Activated T-cell treated with anti-CD3 and anti-CD28 coated beads, Interleukin-2, amount 50 U/mL, for 48 hours (primary cell): ENCODE measurements around the gene RGS6.

Source experiments
- DNase-seq, 2 experiments: peaks; one replicate each; pipeline ENCODE4 v3.0.0-alpha.2; 2020

The RGS6 gene

DNA sequence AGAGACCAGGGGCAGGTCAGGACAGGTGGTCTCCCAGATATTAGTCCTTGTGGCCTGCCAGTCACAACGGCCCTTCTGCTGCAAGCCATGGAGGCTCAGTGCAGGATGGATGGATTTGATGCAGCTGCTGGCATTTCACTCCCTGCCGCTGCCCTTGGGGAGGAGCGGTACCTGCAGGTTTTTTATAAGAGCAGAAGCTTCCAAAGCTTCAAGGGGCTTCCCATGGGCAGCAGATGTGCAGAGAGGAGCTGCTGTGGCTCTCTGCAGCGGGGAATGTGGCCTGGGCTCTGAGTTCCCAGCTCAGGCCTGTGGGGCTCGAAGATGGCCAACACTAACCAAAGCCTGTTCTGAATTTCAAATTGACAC is 582.4 kb downstream of the RGS6 start:
- no peak for DNase-seq

DNA sequence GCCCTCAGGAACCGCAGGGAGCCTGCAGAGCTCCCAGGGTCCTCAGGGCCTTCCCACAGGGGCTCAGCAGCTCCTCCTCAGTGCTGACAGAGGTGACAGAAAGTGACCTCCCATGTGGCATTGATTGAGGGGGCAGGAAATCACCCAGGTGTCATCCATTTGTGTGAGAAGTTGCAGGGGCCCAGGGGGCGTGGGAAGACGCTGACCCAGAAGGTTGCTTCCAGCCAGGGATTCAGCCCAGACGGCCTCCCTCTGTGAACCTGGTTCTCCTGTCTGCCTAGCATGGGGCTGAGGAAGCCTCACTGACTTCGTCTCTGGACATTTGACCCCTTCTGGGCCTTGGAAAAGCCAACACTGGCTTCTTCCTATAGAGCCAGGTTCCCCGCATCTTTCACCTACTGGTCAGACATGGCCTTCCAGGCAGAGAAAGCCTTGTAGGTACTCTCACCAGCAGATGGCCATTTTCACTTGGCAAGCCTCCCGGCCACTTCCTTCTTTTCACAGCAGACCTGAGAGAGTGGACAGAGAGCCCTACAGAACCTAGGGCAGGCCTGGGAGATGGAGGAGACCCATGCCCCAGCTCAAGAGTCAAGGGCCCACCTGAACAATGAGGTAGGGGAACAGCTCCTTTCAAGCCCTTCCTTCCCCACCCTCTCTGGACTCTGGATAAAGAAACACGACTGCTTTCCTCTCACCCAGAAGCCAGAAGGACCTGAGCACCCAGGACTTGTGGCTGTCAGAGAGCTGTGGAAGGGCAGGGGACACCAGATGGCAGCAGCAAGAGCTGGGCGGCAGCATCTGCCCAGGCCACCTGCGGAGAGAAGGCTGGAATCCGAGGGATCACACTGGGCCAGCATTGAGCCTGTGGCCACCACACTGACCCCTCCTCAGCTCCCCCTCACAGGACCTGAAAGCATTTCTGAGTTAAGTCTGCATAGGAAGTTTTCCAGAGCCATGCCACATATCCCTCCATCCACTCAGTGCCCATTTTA is 583.8 kb downstream of the RGS6 start:
- no peak for DNase-seq

DNA sequence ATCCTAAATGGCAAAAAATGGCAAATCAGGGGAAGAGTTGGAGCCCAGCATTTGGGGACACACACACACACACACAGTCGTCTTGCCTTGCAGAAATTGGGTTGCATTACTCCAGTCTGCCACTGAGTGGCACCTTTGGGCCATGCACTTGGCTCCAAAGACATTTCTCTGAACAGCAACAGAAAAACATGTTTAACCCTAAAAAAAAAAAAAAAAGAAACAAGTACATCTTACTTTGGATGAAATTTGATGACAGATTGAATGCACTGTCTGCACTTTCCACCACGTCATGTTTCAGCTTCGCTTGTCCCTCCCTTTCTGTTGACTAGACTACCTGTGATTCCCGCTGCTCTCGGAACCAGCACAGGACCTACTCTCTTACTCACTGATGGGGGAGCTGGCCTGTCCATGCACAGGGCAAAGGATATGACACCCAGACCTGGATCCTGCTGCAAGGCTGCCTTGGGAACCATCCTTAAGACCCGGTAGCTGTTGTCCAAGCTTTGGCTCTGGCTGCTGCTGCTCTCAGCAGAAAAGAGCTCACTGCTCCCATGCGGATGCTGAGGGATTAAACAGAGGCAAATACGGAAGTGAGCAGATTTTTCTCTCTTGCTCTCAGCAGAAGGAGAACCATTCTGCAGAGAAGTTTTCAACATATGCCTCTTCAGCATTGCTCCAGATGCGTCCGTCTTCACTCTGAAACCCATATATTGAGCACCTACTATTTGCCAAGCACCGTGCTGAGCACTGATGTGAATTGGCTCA is 584.9 kb downstream of the RGS6 start:
- DNase-seq = peak; percentile 80 to 84

DNA sequence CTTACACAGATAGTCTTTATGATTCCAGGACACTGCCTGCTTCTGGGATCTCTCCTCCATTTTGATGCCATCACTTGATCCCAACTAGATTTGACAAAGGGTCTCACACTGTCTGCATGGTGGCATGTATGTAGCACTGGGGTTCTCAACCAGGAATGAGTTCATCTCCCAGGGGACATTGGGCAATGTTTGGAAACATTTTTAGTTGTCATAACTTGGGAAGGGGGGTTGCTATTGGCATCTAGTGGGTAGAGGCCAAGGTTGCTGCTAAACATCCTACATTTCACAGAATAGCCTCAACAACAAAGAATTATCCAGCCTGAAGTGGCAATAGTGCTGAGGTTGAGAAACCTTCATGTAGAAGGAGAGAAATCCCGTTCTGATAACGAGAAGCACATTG is 585.5 kb downstream of the RGS6 start:
- no peak for DNase-seq

DNA sequence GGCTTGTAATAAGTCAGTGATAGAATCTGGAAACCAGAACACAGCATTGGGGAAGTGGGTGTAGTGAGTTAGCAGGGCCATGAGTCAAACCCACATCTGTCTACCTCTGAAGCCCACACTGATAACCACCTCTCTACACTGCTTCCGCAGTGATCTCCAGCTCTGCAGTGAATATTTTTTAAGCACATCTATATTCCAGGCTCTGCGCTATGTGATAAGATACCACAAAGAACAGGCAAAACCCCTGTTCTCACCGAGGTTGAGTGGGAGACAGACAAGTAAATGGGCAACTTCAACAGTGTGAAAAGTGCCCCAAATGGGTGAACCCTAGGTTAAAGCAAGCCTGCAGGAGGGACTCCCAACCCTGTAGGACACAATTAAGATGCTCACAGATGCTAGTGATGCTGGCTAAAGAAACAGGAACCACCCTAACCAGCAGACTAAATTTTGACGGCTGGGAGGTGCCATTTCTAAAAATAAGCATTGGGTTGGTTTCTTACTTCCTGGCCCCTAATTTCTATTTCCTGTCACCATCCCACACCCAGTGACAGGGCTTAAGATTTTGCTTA is 586.7 kb downstream of the RGS6 start:
- peak; percentile 47 to 53 for DNase-seq

DNA sequence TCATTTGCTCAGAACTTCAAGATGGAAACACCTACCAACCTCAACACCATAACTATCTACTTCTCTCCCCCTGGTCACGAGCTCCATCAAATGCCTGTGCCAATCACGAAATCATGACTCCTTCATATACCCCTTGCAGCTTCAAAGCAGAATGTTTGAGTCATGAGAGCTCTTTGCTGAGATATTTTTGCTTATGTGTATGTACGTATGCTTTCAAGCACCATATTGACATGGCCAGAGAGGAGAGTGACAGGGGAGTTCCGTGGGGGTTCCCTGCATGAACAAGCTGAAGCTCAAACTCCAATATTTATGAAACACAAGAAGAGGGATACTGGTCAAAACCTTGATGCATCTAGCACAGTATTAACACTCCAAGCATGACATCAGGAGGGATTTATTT is 587.3 kb downstream of the RGS6 start:
- no peak for DNase-seq

DNA sequence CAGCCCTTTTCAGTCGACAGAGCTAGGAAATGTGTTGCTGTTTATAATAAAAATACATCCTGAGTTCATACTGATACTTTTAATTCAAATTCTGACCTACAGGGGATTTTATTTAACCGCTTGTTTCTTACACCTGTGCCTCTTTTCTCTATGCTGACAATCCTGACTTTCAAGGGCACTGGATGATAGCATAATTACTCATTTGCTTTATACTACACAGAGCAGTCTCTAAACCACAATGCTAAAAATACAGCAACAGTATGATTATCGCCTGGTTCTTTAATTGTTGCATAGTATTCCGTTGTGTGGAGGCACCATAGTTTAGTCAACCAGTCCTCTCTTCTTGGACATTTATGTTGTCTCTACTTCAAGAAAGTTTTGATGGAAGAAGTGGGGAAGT is 588.8 kb downstream of the RGS6 start:
- DNase-seq = no peak

DNA sequence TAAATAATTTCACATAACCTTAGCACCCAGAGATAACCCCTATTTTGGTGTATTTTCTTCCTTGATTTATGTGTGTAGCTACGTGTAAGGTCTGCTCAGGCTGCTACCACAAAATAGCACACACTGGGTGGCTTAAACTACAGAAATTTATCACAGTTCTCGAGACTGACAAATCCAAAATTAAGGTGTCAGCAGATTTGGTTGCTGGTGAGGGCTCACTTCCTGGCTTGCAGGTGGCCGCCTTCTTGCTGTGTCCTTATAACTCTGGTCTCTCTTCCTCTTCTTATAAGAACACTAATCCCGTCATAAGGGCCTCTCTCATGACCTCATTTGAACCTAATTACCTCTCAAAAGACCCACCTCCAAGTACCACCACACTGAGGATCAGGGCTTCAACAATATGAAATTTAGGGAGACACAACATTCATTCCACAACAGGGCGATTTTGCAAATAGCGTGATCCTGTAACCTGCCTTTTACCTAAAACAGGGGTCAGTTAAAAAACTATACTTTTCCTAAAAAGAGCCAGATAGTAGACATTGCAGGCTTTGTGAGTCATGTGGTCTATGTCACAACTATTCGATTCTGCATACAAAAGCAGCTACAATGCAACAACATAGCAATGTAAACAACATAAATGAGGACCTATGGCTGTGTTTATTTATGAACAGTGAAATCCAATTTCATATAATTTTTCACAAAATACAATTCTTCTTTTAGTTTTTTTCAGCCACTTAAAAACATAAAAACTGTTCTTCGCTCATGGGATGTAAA is 589.9 kb downstream of the RGS6 start:
- no peak for DNase-seq

DNA sequence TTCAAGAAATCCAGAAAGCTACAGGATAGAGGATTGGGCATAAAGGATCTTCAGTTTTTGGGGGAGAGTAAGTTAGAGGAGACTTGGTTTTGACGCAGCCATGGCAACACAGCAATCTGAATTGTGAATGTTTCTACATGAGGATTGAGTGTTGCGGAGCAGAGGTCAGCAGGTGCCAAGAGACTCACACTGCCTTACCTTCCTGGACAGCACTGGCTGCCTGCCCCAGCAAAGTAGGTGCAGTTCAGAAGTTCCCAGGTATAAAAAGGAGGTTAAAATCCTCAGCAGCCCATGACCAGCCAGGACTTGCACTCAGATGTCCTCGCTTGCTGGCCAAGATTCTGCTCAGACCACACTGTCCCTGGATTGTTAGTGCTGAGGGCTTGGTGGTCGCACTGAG is 590.6 kb downstream of the RGS6 start:
- DNase-seq = no peak

DNA sequence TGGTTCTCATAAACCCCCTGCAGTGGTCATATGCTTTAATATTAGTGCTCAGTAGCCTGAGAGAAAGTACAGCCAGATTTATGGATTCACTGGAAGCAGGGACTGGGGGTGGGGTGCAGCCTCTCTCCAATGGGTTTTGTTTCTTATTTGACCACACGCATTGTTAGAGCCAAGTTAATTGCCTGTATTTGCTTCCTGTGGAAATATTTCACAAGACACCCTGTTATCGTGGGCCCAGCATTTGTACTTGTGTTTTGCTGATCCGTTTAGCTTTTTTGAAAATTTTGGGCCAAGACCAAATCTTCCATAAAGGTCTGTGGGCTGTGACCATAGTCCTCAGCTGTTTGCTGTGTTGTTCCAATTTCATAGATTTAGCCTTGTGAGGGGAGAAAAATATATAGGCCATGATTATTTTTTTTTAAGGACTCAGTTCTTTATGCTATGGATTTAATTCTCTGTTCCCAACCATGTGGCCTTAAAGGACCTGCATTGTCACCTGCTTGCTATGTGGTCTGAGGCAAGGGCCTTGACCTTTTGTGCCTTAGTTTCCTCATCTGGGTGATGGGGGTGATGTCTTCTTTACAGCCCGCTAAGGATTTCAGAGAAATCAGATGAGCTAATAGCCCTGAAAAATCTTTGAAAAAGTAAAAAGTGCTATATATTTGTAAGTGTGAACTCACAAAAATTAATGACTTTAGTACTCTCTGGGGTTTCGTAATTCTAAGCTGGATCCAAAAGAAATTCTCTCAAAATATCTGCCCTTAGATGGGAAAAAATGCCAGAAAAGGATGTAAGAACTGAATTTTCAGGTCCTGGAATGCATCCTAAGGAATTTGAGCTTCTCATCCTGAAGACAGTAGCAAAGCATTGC is 591.4 kb downstream of the RGS6 start:
- DNase-seq = no peak

DNA sequence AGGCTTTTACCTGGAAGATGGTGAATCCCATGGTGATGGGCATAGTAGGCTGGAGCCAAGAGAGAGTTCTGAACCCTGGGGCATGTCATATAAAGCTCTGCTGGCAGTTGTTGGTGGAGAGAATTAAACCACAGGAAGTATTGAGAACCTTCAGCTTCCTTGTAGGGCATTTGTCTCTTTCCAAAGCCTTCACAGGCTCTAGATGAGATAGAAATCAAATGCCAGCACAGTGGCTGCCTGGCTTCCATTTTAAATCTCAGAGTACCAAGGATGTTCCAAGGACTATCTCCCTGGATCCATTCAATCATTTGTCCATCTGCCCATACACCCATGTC is 592.0 kb downstream of the RGS6 start:
- no peak for DNase-seq

DNA sequence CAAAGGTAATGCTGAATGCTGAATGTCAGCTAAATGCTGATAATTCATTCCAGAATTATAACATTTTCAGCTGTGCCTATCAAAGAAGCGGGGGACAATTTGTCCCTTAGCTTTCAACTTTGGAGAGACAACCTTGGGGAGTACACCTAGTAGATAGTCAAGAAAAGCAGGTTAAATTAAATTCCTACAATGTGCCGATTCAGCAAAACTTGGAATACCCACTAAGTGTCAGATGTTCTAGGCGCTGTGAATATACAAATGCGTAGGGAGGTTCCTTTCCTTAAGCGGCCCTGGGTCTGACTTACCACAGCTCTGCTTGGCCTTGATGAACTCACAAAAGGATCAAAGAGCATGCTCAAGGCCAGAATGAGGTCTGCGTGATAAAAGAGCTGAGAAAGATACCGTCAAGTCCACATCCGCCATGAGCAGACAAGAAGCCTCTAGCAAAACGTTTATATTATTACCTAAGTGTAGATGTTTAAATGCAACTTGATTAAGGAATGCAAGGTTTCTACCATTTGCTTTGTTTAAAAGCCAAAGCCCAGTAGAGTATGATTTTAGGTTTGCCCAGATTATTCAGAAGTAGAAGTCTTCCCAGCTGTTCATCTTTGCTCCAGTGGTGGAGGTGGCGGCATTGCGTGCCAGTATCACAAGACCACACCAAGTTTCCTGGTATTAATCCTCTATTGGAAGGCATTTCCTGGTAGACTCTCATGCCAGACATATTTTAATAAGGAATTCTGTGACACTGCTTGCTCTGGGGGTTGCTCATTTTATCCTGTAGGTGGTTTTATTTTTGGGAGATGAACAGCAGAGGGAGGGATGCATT is 593.1 kb downstream of the RGS6 start:
- DNase-seq = no peak

DNA sequence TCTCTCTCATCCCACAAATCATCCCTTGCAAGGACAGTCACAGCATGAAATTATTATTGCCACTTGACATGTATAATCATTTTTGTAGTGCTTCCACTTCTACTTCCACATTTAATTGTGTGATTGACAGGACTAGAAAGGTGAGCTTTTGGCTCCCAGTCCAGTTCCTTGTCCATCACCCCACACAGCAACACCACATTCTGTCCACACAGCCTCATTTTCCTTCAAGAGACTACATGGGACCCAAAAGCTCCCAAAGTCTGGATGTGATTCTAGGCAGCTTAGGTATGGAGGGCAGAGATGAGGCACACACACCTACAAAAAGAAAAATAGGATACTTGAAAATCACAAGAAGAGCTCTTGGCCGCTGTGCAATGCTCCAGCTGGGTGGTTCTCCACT is 595.4 kb downstream of the RGS6 start:
- no peak for DNase-seq

DNA sequence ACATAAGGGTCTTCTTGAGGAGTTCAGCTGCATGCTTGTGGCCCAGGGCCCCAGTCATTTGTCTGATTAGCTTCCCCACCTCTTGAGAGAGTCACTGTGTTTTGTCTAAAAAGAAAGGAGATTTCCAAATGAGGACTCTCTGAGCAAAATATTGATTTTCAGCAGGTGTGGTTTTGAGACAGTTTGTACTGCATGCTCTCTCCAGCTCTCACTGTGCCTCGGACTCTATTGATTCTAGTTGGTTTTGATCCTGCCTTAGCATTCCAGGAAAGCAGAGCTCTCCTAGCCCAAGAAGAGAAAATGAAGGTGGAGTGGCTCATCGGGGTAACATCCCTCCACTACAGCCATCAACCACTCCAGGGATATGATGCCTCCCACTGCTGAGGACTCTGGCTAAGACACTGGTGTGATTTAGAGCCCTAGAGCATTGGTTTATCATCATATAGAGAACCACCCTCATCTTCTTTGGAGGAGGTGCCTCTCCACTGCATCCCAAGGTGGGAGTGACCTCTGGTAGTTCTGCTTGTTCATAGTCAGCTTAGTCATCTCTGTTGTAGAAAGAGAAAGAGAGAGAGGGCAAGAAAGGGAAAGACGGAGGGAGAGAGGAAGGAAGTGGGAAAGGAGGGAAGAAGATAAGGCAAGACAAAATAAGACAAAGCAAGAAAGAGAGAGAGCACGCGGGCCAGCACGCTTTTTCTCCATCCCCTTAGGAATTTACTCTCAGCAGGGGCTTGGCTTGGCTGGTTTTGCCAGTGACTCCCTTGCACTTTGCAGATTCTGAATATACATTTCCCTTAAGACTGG is 596.0 kb downstream of the RGS6 start:
- no peak for DNase-seq

DNA sequence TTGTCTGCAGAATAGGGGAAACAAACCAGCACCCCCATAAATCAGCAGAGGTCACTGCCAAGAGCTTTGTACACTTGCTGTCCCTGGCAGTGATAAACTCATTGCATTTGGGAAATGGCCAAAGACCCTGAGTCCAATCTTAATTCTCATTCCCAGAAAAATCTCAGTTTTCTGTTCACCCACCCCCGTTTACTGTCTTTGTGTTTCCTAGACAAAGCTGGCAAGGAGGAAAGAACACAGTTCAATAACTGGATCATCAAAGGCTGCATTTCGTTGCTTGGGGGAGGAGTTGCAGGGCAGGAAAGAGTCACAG is 596.6 kb downstream of the RGS6 start:
- no peak for DNase-seq

DNA sequence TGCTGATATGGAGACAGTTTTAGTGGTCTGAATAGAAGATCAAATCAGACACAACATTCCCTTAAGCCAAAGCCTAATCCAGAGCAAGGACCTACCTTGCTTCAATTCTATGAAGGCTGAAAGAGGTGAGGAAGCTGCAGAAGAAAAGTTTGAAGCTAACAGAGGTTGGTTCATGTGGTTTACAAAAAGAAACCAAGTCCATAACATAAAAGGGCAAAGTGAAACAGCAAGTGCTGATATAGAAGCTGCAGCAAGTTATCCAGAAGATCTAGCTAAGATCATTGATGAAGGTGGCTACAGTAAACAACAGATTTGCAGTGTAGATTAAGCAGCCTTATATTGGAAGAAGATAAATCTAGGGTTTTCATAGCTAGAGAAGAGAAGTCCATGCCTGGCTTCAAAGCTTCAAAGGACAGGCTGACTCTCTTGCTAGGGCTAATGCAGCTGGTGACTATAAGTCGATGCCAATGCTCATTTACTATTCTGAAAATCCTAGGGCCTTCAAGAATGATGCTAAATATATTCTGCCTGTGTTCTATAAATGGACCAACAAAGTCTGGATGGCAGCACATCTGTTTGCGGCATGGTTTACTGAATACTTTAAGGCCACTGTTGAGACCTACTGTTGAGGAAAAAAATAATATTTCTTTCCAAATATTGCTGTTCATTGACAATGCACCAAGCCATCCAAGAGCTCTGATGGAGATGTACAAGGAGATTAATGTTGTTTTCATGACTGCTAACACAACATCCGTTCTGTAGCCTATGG is 600.6 kb downstream of the RGS6 start:
- no peak for DNase-seq

DNA sequence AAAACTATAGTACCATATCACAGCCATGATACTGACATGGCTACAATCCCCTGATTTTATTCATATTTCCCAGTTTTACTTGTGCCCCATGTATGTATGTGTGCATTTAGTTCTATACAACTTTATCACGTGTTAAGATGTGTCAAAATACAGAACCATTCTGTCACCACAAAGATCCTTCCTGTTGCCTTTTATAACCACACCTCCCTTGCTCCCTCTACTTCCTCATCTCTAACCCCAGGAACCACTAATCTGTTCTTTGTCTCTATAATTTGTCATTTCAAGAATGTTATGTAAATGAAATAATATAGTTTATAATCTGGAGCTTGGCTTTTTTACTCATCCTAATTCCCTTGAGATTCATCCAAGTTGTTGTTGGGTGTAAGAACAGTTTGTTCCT is 603.3 kb downstream of the RGS6 start:
- no peak for DNase-seq

DNA sequence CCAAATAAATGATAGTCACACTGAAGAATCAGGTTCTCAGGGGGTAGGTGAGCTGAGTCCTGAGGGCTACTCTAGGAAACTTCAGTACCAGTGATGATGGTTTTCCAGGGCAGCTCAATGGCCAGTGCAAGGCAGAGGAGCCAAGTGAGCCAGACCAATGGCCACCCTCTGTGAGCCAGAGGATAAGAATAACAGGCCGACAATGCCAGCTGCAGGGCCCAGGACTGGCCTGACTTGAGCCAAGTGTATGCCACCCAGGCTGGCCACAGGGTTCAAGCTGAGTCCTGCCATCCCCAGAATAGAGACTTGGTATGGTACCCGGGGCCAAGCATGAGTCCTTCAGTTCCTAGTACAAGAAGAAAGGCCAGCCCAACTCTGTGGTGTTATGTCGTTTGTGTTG is 606.2 kb downstream of the RGS6 start:
- no peak for DNase-seq

DNA sequence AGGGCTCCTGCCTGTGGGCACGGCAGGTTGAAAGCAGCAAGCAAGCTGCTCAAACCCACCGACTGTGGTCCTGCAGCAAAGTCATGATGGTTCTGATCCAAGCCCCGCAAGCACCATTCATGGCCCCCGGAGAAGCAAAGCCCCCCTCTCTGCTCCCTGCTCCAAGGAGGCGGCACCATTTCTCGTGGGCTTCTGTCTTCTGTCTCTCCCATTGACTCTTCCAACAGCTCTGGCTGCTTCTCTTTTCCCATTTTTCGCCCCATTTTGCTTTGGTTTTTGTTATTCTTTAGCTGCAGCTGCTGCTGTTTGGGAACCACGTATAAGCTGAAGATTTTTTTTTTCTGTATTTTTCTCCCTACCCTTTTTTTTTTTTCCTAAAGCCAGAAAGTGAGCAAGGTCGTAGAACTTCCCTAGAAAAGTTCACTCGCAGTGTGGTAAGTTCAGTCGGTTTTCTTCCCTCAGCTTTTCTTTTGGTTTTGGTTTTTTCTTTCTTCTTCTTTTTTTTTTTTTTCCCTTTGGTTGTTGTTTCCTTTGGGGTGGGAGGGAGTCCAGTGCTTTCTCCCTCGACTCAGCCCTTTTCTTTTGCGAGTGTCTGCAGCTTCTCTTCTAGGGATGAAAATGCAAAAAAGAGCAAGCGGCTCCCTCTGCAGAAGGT is 607.6 kb downstream of the RGS6 start:
- DNase-seq = no peak
